PC-3 (cell line): ENCODE data around the gene SLC7A7.

ENCODE experiments used
- CTCF ChIP-seq: fragments of 300-600 bp; sonication (generic); conservative IDR thresholded peaks from 2 replicates; pipeline ENCODE4 v1.5.1; 2017; ENCODE audit warnings: antibody characterized with exemption, low read depth, mild to moderate bottlenecking, low read length
- EZH2 ChIP-seq: fragments of 300-600 bp; sonication (generic); IDR thresholded peaks from one replicate; pipeline ENCODE4 v1.6.1; 2017; ENCODE audit warnings: antibody characterized with exemption, mild to moderate bottlenecking, low read length; ENCODE audit not compliant: unreplicated experiment
- EZH2phosphoT487 ChIP-seq: fragments of 300-600 bp; sonication (generic); IDR thresholded peaks from 2 replicates; pipeline ENCODE4 v1.6.1; 2018; ENCODE audit warnings: mild to moderate bottlenecking, antibody characterized with exemption, low read length, borderline replicate concordance

DNA sequence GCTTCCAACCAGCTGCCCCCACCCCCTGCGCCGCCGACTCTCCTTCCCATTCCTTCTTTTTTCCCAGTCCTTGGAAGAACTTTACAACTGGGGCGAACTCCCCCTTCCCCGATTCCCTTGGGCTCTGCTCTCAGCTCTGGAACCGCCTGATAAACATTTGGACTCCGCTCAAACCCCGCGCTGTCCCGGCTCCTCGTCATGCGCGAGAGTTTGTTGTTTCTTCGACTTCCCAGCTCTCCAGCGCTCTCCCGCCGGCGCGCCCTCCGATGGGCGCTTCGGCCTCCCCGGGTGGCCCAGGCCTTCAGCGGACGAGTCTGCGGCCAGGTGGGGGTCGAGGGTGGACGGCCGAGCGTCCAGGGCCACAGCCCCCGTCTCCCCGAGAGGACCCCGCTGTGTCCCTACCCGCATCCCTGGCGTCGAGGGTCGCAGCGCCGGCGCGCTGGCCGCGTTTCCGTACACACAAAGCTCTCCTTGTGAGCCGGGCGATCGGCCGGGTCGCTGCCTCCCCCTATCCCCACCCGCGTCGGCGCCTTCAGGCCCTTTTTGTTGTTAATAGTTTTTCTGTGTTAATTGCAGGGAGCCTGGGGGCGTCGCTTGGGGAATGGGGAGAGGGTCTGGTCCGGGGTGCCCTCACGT, 22.0 kb upstream of the SLC7A7 start:
- TF ChIP-seq CTCF = peak; percentile 31
- no peak for TF ChIP-seq EZH2phosphoT487
- no peak for TF ChIP-seq EZH2
